Bronchial epithelial cell (primary cell): ENCODE results near the gene KCND2. TPM values are rescaled to one million over a fixed set of nuclear protein-coding genes. Genes with fewer than 3 reads are reported as not detected.
A peak's percentile ranks its signal among the peaks of the same experiment; 100 is the strongest.
"Not testable (repeated sequence)": the region's sequence is repeated elsewhere in the genome, so short reads cannot be mapped to it uniquely, and the experiment has no call there.

Experiments
- DNase-seq: peaks from one replicate; pipeline ENCODE4 v3.0.0-alpha.2; 2010; ENCODE audit warnings: low read depth
- FAIRE-seq: peaks from 2 replicates; lab custom pipeline; 2011; peaks lifted over from hg19 to GRCh38; lab: Jason Lieb, UNC
- H3K27me3 ChIP-seq: 2 replicates; pipeline ENCODE4 v1.5.1; 2011; ENCODE audit warnings: low read length; ENCODE audit not compliant: control insufficient read depth, insufficient read depth
- H3K36me3 ChIP-seq: 2 replicates; pipeline ENCODE4 v1.5.1; 2011; ENCODE audit warnings: low read length; ENCODE audit not compliant: control insufficient read depth, insufficient read depth
- H3K4me3 ChIP-seq: 2 replicates; pipeline ENCODE4 v1.5.1; 2011; ENCODE audit warnings: mild to moderate bottlenecking, low read depth, low read length, control low read depth
- total RNA-seq: library from RNA; depleted of rRNA; stranded (reverse); fragments of >200 nt; gene quantifications from 2 replicates; pipeline ENCODE4 v1.2.1, GENCODE V29; 2014
- TF ChIP-seq, protein P1 (sequence below): IDR thresholded peaks from 2 replicates; pipeline ENCODE4 v1.5.1; 2011; ENCODE audit warnings: mild to moderate bottlenecking, moderate library complexity, low read length, control low read depth, inconsistent platforms; ENCODE audit not compliant: insufficient read depth, severe bottlenecking

Gene KCND2
- total RNA-seq, 1 donor from 2014 or later, result under 0.01 TPM

DNA sequence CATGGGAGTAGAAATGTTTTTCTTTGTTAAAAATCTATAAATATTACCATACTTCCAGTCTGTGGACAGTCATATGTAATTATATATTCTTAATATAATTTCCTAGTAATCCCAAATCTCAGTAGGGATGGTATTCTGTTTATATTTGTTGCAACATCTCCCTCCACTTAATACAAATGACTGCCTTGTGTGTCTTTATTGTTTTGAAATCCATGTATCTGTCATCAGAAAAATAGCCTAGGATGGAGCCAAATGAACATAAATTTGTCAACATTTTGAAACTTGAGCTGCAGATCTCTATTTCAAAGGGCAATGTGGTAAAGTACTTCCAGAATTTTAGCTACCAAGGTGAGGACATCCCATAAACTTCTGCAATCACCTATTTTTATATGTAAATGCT is 294.2 kb downstream of the KCND2 start:
- DNase-seq, result no peak
- Histone ChIP-seq H3K4me3 (no peak overlapping the region), H3K36me3 (no peaks in the 10 kb centered on the region), H3K27me3 (no peaks in the 10 kb centered on the region)
- TF ChIP-seq, protein P1, sequence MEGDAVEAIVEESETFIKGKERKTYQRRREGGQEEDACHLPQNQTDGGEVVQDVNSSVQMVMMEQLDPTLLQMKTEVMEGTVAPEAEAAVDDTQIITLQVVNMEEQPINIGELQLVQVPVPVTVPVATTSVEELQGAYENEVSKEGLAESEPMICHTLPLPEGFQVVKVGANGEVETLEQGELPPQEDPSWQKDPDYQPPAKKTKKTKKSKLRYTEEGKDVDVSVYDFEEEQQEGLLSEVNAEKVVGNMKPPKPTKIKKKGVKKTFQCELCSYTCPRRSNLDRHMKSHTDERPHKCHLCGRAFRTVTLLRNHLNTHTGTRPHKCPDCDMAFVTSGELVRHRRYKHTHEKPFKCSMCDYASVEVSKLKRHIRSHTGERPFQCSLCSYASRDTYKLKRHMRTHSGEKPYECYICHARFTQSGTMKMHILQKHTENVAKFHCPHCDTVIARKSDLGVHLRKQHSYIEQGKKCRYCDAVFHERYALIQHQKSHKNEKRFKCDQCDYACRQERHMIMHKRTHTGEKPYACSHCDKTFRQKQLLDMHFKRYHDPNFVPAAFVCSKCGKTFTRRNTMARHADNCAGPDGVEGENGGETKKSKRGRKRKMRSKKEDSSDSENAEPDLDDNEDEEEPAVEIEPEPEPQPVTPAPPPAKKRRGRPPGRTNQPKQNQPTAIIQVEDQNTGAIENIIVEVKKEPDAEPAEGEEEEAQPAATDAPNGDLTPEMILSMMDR, result no peak
- no peak for FAIRE-seq

DNA sequence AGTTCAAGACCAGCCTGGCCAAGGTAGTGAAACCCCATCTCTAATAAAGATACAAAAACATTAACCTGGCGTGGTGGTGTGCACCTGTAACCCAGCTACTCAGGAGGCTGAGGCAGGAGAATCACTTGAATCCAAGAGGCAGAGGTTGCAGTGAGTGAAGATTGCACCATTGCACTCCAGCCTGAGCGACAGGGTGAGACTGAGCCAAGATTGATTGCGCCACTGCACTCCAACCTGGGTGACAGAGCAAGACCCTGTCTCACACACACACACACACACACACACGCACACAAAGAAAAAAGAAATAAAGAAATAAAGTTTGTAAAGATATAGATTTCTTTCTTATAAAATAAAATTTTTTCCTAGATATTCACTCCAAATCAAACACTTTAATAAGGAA is 305.7 kb downstream of the KCND2 start:
- not testable (repeated sequence) for FAIRE-seq, H3K27me3 ChIP-seq, H3K36me3 ChIP-seq, DNase-seq, H3K4me3 ChIP-seq

DNA sequence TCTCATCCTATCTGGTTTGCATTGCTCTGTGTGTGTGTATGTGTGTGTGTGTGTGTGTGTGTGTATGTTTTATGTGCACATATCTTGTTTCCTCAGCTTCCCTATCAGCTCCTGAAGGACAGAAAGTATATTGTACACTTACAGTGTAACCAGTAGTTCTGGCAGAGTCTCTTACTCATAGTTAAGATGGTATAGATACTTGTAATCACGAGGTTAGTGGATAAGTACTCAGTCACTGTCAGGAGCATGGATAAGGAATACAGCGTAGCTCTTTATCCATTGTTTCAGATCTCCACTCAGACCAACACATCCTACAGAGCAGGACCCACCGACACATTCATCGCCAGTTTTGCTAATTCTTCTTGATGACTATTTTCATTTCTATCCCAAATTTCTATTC is 309.9 kb downstream of the KCND2 start:
- FAIRE-seq (no peak), DNase-seq (no peak)
- H3K36me3 ChIP-seq, result no peaks in the 10 kb centered on the region
- TF ChIP-seq, protein P1, result no peak
- no peaks in the 10 kb centered on the region for H3K27me3 ChIP-seq
- H3K4me3 ChIP-seq, result no peak overlapping the region

DNA sequence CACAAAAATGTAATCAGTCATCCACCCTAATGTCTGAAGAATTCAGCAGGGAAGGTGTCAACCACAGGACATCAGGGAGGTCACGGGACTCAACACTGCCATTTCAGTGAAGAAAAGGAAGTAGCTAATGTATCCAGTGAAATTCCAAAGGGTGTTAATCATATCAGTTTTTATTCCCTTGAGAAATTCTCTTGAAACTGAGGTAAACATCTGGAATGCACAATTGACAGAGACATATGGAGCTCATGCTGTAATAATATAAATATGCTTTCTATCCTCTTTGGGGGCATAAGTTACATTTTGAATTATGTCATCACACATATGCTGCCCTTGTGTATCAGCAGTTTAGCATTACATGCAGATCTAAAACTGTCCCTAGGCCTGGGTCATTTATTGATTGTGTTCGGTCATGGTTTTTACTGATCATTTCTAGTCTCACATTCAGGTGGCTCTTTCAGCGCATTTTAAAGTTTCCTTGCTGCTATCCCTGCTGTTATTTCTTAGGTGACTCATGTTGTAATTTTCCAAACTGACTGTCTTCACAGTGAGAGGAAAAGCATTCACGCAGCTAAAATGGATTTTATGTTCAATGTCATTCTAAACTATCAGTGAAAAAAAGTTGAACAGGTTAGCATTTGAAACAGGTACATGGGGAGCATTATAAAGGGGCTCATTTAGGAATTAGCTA is 311.1 kb downstream of the KCND2 start:
- peak; percentile 64 for DNase-seq
- FAIRE-seq, result no peak
- TF ChIP-seq, protein P1, result no peak

DNA sequence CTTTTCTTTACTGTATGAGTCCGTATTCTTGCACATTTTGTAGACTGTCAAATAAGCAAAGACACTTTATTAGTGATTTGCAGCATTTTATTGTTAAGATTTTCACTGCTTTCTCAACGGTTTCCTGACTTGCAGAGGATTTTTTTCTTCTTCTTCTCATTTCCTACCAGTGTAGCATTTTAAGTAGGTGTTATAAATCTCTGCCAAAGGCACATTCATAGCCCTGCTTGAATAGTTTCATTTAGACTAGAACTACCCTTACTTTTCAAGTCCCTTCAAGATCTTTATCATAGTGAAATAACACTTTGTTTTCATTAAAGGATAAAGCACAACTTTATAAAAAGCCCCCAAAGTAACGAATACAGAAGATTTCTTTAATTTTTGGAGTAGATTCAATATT is 313.6 kb downstream of the KCND2 start:
- TF ChIP-seq, protein P1, result no peak
- no peak for DNase-seq
- no peak for FAIRE-seq
- Histone ChIP-seq H3K4me3 (no peak overlapping the region), H3K27me3 (no peaks in the 10 kb centered on the region), H3K36me3 (no peaks in the 10 kb centered on the region)

More for the DNA sequence above, 311.1 kb downstream of the KCND2 start:
- Histone ChIP-seq H3K36me3 (no peaks in the 10 kb centered on the region), H3K4me3 (no peak overlapping the region), H3K27me3 (no peaks in the 10 kb centered on the region)

DNA sequence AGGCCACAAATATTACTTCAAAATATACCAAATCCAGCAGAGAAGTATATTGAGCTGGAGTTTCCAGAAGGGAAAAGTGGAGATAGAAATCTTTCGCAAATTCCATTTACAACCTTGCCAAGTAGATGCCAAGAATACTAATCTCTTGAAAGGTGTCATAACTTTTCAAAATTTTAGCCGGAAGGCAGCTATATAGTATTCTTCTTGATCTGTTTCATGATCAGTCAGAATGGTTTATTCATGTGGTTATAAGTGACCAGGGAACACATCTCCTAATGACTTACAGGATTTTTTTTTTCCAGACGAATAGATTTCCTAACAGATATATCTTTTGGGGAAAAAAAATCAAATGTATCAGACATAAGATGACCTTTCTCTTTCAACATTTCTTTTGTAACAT is 314.3 kb downstream of the KCND2 start:
- no peak for FAIRE-seq
- no peaks in the 10 kb centered on the region for H3K27me3 ChIP-seq
- DNase-seq, result no peak
- no peak overlapping the region for H3K4me3 ChIP-seq
- TF ChIP-seq, protein P1, result no peak
- no peaks in the 10 kb centered on the region for H3K36me3 ChIP-seq
